GM23338 (cell line): ENCODE measurements around the gene EVC2. TPM values are rescaled to one million over a fixed set of nuclear protein-coding genes. Genes with fewer than 3 reads are reported as not detected.

Experiments
- ATAC-seq: fragments of 200-7000 bp; cut with Tn5 transposase; 3 replicates; pipeline ENCODE4 v1.9.1; 2020
- DNase-seq: peaks from one replicate; pipeline ENCODE4 v3.0.0-alpha.2; 2015; ENCODE audit warnings: low spot score
- H2AFZ ChIP-seq: fragments of 200-600 bp; sonication (generic); 2 replicates; pipeline ENCODE4 v1.8.0; 2016; ENCODE audit warnings: antibody characterized with exemption, mild to moderate bottlenecking, moderate library complexity
- H3F3A ChIP-seq: fragments of 200-600 bp; sonication (generic); replicated peaks from 2 replicates; pipeline ENCODE4 v1.8.0; 2017; ENCODE audit warnings: antibody characterized with exemption, mixed run types, low read depth
- H3K27ac ChIP-seq: fragments of 200-600 bp; sonication (generic); 2 replicates; pipeline ENCODE4 v1.6.1; 2016; ENCODE audit warnings: low read depth
- H3K27me3 ChIP-seq: fragments of 200-600 bp; sonication (generic); 2 replicates; pipeline ENCODE4 v1.8.0; 2016; ENCODE audit warnings: mild to moderate bottlenecking, mixed run types, moderate library complexity; ENCODE audit not compliant: insufficient read depth
- H3K36me3 ChIP-seq: fragments of 200-600 bp; sonication (generic); 2 replicates; pipeline ENCODE4 v1.8.0; 2016; ENCODE audit warnings: mild to moderate bottlenecking; ENCODE audit not compliant: insufficient read depth
- H3K4me1 ChIP-seq: fragments of 200-600 bp; sonication (generic); 2 replicates; pipeline ENCODE4 v1.8.0; 2016; ENCODE audit warnings: mild to moderate bottlenecking, moderate library complexity; ENCODE audit not compliant: insufficient read depth
- H3K4me2 ChIP-seq: fragments of 200-600 bp; sonication (generic); 2 replicates; pipeline ENCODE4 v1.7.1; 2017; ENCODE audit warnings: mixed run types
- H3K4me3 ChIP-seq: fragments of 200-600 bp; sonication (generic); 2 replicates; pipeline ENCODE4 v1.6.1; 2016; ENCODE audit warnings: mixed run types
- H3K79me2 ChIP-seq: fragments of 200-600 bp; sonication (generic); replicated peaks from 2 replicates; pipeline ENCODE4 v1.8.0; 2017; ENCODE audit warnings: mild to moderate bottlenecking; ENCODE audit not compliant: insufficient read depth
- H3K9me2 ChIP-seq: fragments of 200-600 bp; sonication (generic); 2 replicates; pipeline ENCODE4 v1.8.0; 2017; ENCODE audit not compliant: insufficient read depth
- H4K20me1 ChIP-seq: fragments of 200-600 bp; sonication (generic); replicated peaks from 2 replicates; pipeline ENCODE4 v1.8.0; 2017; ENCODE audit warnings: mild to moderate bottlenecking; ENCODE audit not compliant: insufficient read depth
- H3K27ac Mint-ChIP-seq: 2 replicates; pipeline ENCODE4 v1.8.0; 2020; ENCODE audit warnings: inconsistent platforms, mild to moderate bottlenecking, moderate library complexity, mixed read lengths
- H3K27me3 Mint-ChIP-seq: 3 replicates; pipeline ENCODE4 v1.8.0; 2022; ENCODE audit warnings: low read depth, mild to moderate bottlenecking, moderate library complexity, mixed read lengths, inconsistent platforms; ENCODE audit not compliant: insufficient read depth, poor library complexity
- H3K36me3 Mint-ChIP-seq: 3 replicates; pipeline ENCODE4 v1.8.0; 2021; ENCODE audit warnings: low read depth, mild to moderate bottlenecking, inconsistent platforms, moderate library complexity, mixed read lengths
- H3K4me1 Mint-ChIP-seq: 3 replicates; pipeline ENCODE4 v1.8.0; 2020; ENCODE audit warnings: mild to moderate bottlenecking, inconsistent platforms, mixed read lengths
- H3K4me3 Mint-ChIP-seq: 3 replicates; pipeline ENCODE4 v1.8.0; 2021; ENCODE audit warnings: moderate library complexity, mild to moderate bottlenecking, inconsistent platforms, mixed read lengths
- H3K9me3 Mint-ChIP-seq: 3 replicates; pipeline ENCODE4 v1.8.0; 2020; ENCODE audit warnings: moderate library complexity, mild to moderate bottlenecking, inconsistent platforms, mixed read lengths
- CREB1 ChIP-seq: fragments of 250-450 bp; sonication (Bioruptor Pico); IDR thresholded peaks from 2 replicates; pipeline ENCODE4 v1.5.0; 2020; ENCODE audit warnings: low read depth, mild to moderate bottlenecking, moderate library complexity
- EZH2 ChIP-seq: fragments of 200-600 bp; sonication (generic); IDR thresholded peaks from one replicate; pipeline ENCODE4 v1.8.0; 2017; ENCODE audit warnings: antibody characterized with exemption, mild to moderate bottlenecking, low read depth; ENCODE audit not compliant: unreplicated experiment
- EZH2phosphoT487 ChIP-seq: fragments of 200-600 bp; sonication (generic); IDR thresholded peaks from one replicate; pipeline ENCODE4 v1.8.1; 2018; ENCODE audit warnings: antibody characterized with exemption; ENCODE audit not compliant: unreplicated experiment
- JUNB ChIP-seq: IDR thresholded peaks from one replicate; pipeline ENCODE4 v1.6.1; 2016; ENCODE audit warnings: antibody characterized with exemption; ENCODE audit not compliant: unreplicated experiment
- NANOG ChIP-seq: IDR thresholded peaks from 2 replicates; pipeline ENCODE4 v1.6.1; 2016; ENCODE audit warnings: antibody characterized with exemption, borderline replicate concordance
- POLR2AphosphoS5 ChIP-seq: IDR thresholded peaks from 2 replicates; pipeline ENCODE4 v1.6.1; 2016; ENCODE audit warnings: antibody characterized with exemption, low read depth
- STAT1 ChIP-seq: IDR thresholded peaks from one replicate; pipeline ENCODE4 v1.6.1; 2016; ENCODE audit warnings: antibody characterized with exemption; ENCODE audit not compliant: unreplicated experiment
- ZNF114 ChIP-seq: fragments of 250-450 bp; sonication (Bioruptor Pico); IDR thresholded peaks from 2 replicates; pipeline ENCODE4 v1.5.0; 2020; ENCODE audit warnings: mild to moderate bottlenecking, moderate library complexity
- ZNF331 ChIP-seq: fragments of 250-450 bp; sonication (Bioruptor Pico); IDR thresholded peaks from 2 replicates; pipeline ENCODE4 v1.5.0; 2020; ENCODE audit warnings: low read depth, mild to moderate bottlenecking, moderate library complexity
- polyA plus RNA-seq: library from polyadenylated mRNA; unstranded; fragments of >200 nt; fragmentation: Nextera tagmentation; extraction: Ambion mirVana; gene quantifications from 2 replicates; pipeline ENCODE4 v1.2.1, GENCODE V29; 2016
- total RNA-seq: library from RNA; depleted of rRNA; stranded (reverse); fragments of >200 nt; shearing (Covaris generic); gene quantifications from 2 replicates; pipeline ENCODE4 v1.2.3, GENCODE V29; 2014
- TF ChIP-seq, protein P1 (sequence below): IDR thresholded peaks from 2 replicates; pipeline ENCODE4 v1.6.1; 2016; ENCODE audit warnings: antibody characterized with exemption
- TF ChIP-seq, protein P2 (sequence below): fragments of 250-450 bp; sonication (Bioruptor Pico); IDR thresholded peaks from 2 replicates; pipeline ENCODE4 v1.5.0; 2020; ENCODE audit warnings: mild to moderate bottlenecking, moderate library complexity
- TF ChIP-seq, protein P3 (sequence below), 2 experiments: fragments of 200-600 bp in 1 of 2; sonication (generic) in 1 of 2; conservative IDR thresholded peaks; 2 replicates each; pipeline versions ENCODE4 v1.5.1 to v1.6.1; 2016 to 2017; ENCODE audit warnings: antibody characterized with exemption in 2 of 2, low read depth in 2 of 2, mild to moderate bottlenecking in 2 of 2, moderate library complexity in 1 of 2
- TF ChIP-seq, protein P4 (sequence below): IDR thresholded peaks from one replicate; pipeline ENCODE4 v1.6.1; 2018; ENCODE audit warnings: antibody characterized with exemption; ENCODE audit not compliant: unreplicated experiment

Gene EVC2
- total and polyA plus RNA-seq, 2 experiments from 2014 or later = 3.4 to 11.5 TPM

DNA sequence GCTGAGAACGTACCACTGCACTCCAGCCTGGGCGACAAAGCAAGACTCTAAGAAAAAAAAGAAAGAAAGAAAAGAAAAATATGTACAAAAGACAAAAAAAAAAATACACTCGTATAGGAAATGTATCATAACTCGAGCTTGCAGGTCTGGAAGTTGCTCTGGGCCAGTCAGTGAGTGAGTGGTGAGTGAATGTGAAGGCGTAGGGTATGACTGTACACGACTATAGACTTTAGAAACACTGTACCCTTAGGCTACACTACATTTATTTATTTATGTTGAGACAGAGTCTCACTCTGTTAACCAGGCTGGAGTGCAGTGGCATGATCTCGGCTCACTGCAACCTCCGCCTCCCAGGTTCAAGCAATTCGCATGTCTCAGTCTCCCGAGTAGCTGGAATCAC is 29.4 kb downstream of the EVC2 start:
- no peak overlapping the region for H3K4me3 Mint-ChIP-seq
- H4K20me1 ChIP-seq = no peaks in the 10 kb centered on the region
- no peaks in the 10 kb centered on the region for H3K27me3 ChIP-seq
- no peaks in the 10 kb centered on the region for H3K79me2 ChIP-seq
- TF ChIP-seq CREB1 = no peak
- no peak for TF ChIP-seq NANOG
- no peak for TF ChIP-seq EZH2phosphoT487
- TF ChIP-seq, protein P1, sequence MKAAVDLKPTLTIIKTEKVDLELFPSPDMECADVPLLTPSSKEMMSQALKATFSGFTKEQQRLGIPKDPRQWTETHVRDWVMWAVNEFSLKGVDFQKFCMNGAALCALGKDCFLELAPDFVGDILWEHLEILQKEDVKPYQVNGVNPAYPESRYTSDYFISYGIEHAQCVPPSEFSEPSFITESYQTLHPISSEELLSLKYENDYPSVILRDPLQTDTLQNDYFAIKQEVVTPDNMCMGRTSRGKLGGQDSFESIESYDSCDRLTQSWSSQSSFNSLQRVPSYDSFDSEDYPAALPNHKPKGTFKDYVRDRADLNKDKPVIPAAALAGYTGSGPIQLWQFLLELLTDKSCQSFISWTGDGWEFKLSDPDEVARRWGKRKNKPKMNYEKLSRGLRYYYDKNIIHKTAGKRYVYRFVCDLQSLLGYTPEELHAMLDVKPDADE = no peak
- no peak for TF ChIP-seq ZNF114 (CRISPR knock-in tag)
- TF ChIP-seq, protein P2, sequence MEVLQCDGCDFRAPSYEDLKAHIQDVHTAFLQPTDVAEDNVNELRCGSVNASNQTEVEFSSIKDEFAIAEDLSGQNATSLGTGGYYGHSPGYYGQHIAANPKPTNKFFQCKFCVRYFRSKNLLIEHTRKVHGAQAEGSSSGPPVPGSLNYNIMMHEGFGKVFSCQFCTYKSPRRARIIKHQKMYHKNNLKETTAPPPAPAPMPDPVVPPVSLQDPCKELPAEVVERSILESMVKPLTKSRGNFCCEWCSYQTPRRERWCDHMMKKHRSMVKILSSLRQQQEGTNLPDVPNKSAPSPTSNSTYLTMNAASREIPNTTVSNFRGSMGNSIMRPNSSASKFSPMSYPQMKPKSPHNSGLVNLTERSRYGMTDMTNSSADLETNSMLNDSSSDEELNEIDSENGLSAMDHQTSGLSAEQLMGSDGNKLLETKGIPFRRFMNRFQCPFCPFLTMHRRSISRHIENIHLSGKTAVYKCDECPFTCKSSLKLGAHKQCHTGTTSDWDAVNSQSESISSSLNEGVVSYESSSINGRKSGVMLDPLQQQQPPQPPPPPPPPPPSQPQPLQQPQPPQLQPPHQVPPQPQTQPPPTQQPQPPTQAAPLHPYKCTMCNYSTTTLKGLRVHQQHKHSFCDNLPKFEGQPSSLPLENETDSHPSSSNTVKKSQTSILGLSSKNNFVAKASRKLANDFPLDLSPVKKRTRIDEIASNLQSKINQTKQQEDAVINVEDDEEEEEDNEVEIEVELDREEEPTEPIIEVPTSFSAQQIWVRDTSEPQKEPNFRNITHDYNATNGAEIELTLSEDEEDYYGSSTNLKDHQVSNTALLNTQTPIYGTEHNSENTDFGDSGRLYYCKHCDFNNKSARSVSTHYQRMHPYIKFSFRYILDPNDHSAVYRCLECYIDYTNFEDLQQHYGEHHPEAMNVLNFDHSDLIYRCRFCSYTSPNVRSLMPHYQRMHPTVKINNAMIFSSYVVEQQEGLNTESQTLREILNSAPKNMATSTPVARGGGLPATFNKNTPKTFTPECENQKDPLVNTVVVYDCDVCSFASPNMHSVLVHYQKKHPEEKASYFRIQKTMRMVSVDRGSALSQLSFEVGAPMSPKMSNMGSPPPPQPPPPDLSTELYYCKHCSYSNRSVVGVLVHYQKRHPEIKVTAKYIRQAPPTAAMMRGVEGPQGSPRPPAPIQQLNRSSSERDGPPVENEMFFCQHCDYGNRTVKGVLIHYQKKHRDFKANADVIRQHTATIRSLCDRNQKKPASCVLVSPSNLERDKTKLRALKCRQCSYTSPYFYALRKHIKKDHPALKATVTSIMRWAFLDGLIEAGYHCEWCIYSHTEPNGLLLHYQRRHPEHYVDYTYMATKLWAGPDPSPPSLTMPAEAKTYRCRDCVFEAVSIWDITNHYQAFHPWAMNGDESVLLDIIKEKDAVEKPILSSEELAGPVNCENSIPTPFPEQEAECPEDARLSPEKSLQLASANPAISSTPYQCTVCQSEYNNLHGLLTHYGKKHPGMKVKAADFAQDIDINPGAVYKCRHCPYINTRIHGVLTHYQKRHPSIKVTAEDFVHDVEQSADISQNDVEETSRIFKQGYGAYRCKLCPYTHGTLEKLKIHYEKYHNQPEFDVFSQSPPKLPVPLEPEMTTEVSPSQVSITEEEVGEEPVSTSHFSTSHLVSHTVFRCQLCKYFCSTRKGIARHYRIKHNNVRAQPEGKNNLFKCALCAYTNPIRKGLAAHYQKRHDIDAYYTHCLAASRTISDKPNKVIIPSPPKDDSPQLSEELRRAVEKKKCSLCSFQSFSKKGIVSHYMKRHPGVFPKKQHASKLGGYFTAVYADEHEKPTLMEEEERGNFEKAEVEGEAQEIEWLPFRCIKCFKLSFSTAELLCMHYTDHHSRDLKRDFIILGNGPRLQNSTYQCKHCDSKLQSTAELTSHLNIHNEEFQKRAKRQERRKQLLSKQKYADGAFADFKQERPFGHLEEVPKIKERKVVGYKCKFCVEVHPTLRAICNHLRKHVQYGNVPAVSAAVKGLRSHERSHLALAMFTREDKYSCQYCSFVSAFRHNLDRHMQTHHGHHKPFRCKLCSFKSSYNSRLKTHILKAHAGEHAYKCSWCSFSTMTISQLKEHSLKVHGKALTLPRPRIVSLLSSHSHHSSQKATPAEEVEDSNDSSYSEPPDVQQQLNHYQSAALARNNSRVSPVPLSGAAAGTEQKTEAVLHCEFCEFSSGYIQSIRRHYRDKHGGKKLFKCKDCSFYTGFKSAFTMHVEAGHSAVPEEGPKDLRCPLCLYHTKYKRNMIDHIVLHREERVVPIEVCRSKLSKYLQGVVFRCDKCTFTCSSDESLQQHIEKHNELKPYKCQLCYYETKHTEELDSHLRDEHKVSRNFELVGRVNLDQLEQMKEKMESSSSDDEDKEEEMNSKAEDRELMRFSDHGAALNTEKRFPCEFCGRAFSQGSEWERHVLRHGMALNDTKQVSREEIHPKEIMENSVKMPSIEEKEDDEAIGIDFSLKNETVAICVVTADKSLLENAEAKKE (CRISPR knock-in tag) = no peak
- no peak for TF ChIP-seq STAT1
- no peak for TF ChIP-seq JUNB
- no peak for TF ChIP-seq EZH2
- TF ChIP-seq, protein P3, sequence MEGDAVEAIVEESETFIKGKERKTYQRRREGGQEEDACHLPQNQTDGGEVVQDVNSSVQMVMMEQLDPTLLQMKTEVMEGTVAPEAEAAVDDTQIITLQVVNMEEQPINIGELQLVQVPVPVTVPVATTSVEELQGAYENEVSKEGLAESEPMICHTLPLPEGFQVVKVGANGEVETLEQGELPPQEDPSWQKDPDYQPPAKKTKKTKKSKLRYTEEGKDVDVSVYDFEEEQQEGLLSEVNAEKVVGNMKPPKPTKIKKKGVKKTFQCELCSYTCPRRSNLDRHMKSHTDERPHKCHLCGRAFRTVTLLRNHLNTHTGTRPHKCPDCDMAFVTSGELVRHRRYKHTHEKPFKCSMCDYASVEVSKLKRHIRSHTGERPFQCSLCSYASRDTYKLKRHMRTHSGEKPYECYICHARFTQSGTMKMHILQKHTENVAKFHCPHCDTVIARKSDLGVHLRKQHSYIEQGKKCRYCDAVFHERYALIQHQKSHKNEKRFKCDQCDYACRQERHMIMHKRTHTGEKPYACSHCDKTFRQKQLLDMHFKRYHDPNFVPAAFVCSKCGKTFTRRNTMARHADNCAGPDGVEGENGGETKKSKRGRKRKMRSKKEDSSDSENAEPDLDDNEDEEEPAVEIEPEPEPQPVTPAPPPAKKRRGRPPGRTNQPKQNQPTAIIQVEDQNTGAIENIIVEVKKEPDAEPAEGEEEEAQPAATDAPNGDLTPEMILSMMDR (conservative IDR thresholded peaks at IDR 0.05; ENCODE audit: low read depth in 2 of 2) = no peak
- TF ChIP-seq POLR2AphosphoS5 = no peak
- TF ChIP-seq, protein P4, sequence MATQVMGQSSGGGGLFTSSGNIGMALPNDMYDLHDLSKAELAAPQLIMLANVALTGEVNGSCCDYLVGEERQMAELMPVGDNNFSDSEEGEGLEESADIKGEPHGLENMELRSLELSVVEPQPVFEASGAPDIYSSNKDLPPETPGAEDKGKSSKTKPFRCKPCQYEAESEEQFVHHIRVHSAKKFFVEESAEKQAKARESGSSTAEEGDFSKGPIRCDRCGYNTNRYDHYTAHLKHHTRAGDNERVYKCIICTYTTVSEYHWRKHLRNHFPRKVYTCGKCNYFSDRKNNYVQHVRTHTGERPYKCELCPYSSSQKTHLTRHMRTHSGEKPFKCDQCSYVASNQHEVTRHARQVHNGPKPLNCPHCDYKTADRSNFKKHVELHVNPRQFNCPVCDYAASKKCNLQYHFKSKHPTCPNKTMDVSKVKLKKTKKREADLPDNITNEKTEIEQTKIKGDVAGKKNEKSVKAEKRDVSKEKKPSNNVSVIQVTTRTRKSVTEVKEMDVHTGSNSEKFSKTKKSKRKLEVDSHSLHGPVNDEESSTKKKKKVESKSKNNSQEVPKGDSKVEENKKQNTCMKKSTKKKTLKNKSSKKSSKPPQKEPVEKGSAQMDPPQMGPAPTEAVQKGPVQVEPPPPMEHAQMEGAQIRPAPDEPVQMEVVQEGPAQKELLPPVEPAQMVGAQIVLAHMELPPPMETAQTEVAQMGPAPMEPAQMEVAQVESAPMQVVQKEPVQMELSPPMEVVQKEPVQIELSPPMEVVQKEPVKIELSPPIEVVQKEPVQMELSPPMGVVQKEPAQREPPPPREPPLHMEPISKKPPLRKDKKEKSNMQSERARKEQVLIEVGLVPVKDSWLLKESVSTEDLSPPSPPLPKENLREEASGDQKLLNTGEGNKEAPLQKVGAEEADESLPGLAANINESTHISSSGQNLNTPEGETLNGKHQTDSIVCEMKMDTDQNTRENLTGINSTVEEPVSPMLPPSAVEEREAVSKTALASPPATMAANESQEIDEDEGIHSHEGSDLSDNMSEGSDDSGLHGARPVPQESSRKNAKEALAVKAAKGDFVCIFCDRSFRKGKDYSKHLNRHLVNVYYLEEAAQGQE = no peak
- TF ChIP-seq ZNF331 (CRISPR knock-in tag) = no peak
- peaks cover 5% of the 10 kb centered on the region; the same call in 1 of the 2 replicates for H3K36me3 ChIP-seq
- H3K27ac ChIP-seq = no peak overlapping the region
- no peak overlapping the region for H3K4me3 ChIP-seq
- H3K36me3 Mint-ChIP-seq = peaks cover 6% of the 10 kb centered on the region; the same call in 2 of the 3 replicates
- H3K27me3 Mint-ChIP-seq = no peaks in the 10 kb centered on the region
- H3K4me1 ChIP-seq = no peaks in the 10 kb centered on the region
- H3K9me3 Mint-ChIP-seq = no peaks in the 10 kb centered on the region
- no peak overlapping the region for H3K27ac Mint-ChIP-seq
- H2AFZ ChIP-seq = no peak overlapping the region
- ATAC-seq (no peak), DNase-seq (no peak)
- H3K9me2 ChIP-seq = no peaks in the 10 kb centered on the region
- H3K4me2 ChIP-seq = no peak overlapping the region
- H3F3A ChIP-seq = no peaks in the 10 kb centered on the region
- H3K4me1 Mint-ChIP-seq = peaks cover 10% of the 10 kb centered on the region
